Activated CD4-positive, CD25-positive, alpha-beta regulatory T cell treated with anti-CD3 and anti-CD28 coated beads, Interleukin-2, amount 50 U/mL, for 72 hours (primary cell): ENCODE results near the gene AURKA.
"Not testable (repeated sequence)": the region's sequence is repeated elsewhere in the genome, so short reads cannot be mapped to it uniquely, and the experiment has no call there.

Experiments
- DNase-seq: peaks from one replicate; pipeline ENCODE4 v3.0.0; 2021

AURKA gene

DNA sequence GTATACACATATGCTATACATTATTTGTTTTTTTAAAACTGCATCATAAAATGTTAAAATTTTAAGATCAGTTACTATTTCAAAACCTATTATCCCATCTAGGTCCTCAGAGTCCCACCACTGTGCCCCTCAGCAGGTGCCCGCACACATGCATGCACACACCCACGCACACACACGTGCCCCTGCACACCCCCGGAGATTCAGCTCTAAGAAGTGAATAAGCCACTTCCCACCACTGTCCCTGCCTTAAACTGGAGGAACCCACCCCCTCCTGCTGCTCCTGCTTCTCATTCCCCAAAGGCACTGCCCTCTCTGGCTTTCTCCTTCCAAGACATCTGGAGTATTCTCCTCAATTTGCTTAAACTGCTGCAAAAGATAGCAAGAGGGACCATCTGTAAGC is 38.7 kb downstream of the AURKA start:
- DNase-seq, result no peak

- DNase-seq, result no peak
Observed at GRCh38 chr20:56352345-56353055, 39.5 kb downstream of the AURKA start.

GRCh38 chr20:56350842-56351241 is 41.2 kb downstream of the AURKA start:
- no peak for DNase-seq

DNA sequence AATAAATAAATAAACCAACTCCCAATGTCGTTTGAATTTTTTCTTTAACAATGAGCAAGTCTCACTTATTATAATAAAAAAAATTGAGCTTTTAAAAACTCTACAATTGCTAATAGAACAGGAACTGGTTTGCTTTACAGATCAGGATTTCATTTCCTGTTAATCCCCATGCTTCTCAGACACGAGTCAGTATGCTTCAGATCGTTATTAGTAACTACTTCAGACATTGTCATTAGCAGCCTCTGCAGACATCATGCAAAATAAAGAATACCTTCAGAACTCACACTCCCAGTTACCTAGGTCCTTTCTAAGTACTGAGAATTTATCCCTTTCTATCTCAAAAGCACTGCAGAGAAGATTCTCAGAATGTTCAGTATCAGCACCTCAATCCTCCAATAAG is 43.3 kb downstream of the AURKA start:
- no peak for DNase-seq

DNA sequence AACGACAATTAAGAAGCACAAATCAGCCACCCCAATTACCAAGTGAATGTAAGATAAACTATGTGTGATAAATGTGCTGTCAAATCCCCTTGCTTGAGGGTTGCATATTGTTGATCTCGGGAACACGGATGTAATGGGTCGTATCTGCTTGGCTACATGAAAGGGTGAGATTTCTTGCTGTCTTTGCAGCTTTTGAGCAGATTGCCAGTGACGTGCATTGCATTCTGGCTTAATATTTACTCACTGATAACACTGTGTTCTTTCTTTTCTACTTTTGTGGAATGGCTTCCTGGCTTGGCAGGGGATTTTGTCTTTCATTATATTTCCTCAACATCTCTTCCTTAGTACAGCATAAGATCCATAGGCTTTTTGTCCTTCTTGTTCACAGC is 43.7 kb downstream of the AURKA start:
- DNase-seq, result no peak

DNA sequence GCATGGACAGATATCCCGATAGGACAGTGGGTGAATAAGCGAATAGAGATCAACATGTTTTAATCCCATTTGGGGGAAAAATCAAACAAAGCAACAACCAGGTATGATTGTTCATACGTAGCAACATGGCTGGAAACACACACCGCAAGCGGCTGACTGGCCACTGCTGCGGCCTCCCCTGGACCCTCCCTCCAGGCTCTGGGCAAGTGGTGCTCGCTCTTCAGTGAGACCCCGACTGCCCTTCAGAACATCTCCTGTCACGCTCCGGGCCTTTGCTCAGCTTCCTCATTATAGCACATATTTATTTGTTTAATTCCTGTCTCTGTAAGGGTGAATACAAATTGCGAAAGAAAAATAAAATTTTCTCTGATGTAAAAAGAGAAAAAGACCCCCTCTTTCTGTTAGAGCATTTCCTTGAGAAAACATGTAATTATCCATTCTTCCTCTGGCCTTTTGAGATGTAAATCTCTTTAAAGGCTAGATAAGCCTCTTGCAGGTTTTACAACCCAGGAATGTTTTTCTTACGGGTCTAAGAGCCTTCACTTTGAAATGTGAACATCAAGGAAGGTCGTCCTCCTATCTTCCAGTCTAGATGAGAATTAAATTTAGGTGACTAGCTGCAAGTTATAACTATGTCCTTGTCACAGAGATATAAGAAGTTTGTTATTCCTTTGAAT is 44.2 kb downstream of the AURKA start:
- DNase-seq, result no peak

DNA sequence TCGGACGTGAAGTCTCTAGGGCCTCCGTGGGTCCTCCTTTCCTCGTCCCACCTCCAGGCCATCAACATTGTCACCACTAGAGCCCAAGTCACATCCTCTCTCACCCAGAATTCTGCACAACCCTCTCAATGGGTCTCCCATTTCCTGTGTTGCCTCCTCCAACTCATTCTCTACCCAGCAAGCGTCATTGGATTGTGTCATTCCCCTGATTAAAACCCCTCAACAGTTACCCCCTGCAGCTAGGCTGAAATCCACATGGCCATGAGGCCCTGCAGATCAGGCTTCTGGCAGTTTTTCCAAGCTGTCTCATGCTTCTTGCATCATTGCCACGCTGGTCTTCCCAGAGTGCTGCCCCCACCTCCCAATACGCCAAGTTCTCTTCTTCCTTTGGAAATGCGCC is 46.1 kb downstream of the AURKA start:
- no peak for DNase-seq

- DNase-seq, result peak; percentile 47
Observed at GRCh38 chr20:56343861-56344381, 48.1 kb downstream of the AURKA start.

DNA sequence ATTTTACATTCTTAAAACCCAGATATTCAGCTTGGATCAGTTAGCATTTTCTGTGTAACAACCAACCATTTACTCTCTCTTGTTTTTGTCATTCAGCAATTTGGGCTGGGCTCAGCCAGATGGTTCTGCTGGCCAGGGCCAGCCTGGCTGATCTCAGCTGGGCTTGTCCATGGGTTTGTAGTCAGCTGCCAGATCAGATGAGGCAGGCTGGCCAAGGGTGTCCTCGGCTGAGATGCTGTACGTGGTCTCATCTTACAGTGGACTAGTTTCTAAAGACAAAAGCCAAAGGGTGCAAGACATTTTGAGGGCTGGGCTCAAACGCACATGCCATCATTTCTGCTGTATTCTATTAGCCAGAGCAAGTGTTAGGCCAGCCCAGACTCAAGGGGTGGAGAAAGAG is 49.2 kb downstream of the AURKA start:
- DNase-seq, result no peak

DNA sequence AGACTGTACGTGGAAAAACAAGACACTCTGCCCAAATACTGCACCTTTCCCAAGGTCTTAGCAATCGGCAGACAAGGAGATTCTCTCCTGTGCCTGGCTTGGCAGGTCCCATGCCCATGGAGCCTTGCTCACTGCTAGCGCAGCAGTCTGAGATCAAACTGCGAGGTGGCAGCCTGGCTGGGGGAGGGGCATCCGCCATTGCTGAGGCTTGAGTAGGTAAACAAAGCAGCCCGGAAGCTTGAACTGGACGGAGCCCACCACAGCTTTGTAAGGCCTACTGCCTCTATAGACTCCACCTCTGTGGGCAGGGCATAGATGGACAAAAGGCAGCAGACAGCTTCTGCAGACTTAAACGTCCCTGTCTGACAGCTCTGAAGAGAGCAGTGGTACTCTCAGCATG is 55.3 kb downstream of the AURKA start:
- DNase-seq, result not testable (repeated sequence)

- no peak for DNase-seq
Observed at GRCh38 chr20:56328861-56329260, 63.2 kb downstream of the AURKA start.

- no peak for DNase-seq
Observed at GRCh38 chr20:56324806-56325205, 67.2 kb downstream of the AURKA start.

DNA sequence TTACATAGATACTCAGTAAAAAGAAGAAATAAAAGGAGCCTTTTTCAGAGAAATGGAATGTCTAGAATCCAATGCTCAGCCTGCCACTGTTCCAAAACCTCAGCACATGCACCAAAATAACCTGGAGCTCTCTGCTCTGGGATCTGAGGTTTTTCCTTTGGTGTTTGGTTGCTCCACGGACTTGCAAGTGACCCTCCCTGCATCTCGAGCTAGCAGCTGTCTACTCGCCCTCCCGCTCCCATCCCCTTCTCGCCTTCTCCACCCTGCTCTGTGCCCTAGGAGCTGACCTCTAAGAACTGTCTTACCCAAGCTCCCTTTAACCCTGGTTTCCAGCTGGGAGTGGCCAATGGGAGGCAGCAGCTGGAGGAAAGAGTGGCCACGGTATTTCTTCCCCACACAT is 68.4 kb downstream of the AURKA start:
- DNase-seq, result no peak

- DNase-seq, result no peak
Observed at GRCh38 chr20:56323206-56323605, 68.8 kb downstream of the AURKA start.

- DNase-seq, result no peak
Observed at GRCh38 chr20:56322681-56323080, 69.3 kb downstream of the AURKA start.
